Ureter (tissue), 1 donor: Measurements from ENCODE around the gene TMEM138. TPM values are rescaled to one million over a fixed set of nuclear protein-coding genes. Genes with fewer than 3 reads are reported as not detected.
A peak's percentile ranks its signal among the peaks of the same experiment; 100 is the strongest.
"Not testable (repeated sequence)": the region's sequence is repeated elsewhere in the genome, so short reads cannot be mapped to it uniquely, and the experiment has no call there.

Source experiments
- DNase-seq: peaks from one replicate; pipeline ENCODE4 v3.0.0-alpha.2; 2020; ENCODE audit warnings: low spot score
- total RNA-seq: library from RNA; stranded (reverse); gene quantifications from one replicate; pipeline ENCODE4 v1.2.4, GENCODE V29; 2023
- donor health status: DM: yes; HTN: yes; CAD: no.

TMEM138 gene
- total RNA-seq, 1 donor from 2014 or later: 69.5 TPM

DNA sequence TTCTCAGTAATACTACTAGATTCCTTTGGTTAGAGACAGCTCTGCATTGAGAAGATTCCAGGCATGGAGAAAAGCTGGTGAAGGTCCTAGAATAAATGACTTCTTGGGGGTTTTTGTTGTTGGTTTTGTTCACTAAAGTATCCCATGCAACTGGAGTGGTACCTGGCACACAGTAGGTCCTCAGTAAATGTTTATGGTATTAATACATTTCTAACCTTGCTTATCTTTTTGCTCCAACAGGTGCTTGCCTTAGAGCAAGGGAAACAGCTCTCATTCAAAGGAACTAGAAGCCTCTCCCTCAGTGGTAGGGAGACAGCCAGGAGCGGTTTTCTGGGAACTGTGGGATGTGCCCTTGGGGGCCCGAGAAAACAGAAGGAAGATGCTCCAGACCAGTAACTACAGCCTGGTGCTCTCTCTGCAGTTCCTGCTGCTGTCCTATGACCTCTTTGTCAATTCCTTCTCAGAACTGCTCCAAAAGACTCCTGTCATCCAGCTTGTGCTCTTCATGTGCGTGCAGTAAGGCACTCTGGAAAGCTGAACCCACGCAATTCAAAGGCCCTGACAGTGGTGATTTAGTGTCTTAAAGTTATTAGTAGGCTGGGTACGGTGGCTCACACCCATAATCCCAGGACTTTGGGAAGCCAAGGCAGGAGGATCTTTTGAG lies 2.0 kb downstream of the TMEM138 start:
- DNase-seq: no peak

- DNase-seq: no peak
Observed at GRCh38 chr11:61367406-61367805, 5.2 kb downstream of the TMEM138 start.

GRCh38 chr11:61368646-61369045 lies 6.5 kb downstream of the TMEM138 start:
- DNase-seq: no peak

DNA sequence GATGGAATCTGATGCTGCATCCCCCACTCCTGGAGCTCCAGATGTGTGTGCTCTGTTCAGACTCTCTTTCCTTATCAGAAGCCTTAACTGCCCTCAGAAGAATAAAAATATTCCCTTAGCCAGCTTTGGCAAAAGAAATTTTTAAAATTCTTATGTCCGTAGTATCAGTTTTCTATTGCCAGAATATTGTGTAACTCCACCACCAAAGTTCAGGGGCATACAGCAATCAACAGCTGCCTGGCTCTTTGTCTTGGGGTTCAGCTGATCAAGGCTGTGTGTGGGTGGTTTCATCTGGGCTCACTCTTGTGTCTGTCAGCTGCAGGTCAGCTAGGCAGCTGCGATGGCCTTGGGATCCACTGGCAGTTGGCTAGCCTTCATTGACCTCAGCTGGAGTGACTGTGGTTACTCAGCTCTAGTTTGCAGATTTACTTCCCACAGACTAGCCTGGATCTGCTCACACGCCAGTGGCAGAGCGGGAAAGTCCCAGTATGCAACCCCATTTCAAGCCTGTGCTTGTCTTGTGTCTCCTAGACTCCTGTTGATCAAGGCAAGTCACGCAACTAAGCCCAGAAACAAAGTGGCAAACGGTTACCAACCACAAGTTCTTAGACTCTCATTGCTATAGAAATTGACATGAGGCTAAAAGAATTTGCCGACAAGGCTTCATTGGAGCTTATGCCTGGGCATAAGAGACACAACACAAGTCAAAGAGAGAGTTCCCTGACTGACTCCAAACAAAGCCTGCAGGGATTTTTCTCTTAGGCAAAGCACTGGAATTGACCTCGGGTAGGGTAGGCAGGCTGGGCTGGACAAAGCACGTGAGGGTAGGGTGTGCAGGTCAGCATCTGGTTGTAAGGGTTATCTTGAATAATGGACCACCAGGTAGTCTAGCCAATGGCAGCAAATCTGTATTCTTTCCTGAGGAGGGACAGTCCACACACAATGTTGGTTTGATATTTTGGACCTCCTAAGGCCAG lies 7.5 kb downstream of the TMEM138 start:
- DNase-seq: peak; percentile 78

DNA sequence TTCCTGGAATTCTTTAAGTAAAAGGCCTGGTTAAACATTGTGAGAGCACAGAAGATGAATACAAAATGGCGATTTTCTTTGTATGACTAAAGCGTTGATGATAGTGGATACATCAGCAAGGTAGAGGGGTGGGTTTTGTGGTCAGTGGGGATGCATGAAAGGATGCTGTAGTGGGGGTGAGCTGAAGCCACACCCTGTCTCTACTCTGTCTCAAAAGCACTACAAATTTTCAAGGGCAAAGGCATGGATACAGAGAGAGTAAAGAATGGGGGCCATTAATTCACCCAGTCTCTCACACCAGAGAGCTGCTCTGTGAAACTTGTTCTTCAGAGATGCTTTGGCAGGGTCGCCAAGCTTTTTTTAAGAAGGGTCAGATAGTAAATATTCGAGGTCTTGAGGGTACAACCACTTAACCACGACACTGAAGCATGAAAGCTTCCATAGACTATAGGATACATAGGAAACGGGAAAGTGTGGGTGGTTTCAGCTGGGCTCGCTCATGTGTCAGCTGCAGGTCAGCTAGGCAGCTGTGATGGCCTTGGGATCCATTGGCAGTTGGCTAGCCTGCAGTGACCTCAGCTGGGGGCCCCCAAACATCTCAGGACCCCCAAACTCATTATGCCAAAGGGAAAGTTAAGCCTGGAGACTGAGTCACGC lies 8.3 kb downstream of the TMEM138 start:
- no peak for DNase-seq

DNA sequence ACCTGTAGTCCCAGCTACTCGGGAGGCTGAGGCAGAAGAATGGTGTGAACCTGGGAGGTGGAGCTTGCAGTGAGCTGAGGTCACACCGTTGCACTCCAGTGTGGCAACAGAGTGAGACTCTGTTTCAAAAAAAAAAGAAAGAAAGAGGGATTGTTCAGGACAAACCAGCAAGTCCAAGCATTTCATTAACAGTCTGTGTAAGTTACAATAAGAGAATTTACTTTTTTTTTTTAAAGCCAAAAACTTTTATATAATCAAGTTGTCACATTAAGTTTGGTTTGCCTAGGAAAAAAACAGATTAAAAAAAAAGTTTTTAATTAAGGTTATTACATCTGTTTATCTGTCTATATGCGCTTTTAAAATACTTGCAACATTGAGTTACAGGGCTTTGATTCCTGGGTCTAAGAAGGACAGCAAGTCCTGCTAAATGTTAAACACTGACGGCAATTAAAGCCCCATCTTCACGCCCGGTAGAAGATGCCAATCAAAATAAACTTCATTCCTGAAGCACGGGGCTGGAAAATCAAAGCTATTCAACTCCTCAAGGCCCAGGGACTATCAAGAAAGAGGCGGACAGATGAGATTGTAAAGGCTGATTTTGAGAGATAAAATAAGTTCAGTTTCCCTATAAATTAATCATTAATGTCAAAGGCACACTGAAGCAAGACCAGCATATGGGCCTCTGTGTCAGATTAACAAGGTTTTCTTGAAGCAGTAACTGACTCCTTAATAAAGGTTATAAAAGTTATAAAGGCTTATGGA lies 10.7 kb downstream of the TMEM138 start:
- DNase-seq: no peak

- DNase-seq: no peak
Observed at GRCh38 chr11:61375761-61376108, 13.6 kb downstream of the TMEM138 start.

DNA sequence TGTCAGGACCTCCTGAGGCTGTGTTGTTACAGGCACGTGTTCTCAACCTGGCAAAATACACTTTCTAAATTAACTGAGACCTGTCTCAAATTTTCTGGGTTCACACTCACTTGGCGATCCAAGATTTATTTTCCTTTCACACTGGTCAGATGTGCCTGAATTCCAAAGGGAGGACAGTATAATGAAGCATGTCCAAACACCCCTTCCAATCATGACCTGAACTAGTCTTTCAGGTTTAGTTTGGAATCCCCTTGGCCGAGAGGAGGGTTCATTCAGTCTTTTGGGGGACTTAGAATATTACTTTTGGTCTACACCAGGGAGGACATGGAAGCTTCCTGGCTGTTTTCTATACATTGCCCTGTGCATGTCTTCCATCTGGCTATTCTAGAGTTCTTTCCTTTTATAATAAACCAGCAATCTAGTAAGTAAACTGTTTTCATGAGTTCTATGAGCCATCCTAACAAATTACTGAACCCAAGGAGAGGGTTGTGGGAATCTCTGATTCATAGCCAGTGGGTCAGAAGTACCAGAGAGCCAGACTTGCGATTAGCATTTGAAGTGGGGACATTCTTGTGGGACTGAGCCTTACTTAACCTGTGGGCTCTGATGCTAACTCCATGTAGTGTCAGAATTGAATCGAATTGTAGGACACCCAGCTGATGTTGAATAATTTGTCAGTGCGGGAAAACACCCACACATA lies 15.4 kb downstream of the TMEM138 start:
- DNase-seq: no peak

- DNase-seq: no peak
Observed at GRCh38 chr11:61378713-61379313, 16.6 kb downstream of the TMEM138 start.

- DNase-seq: no peak
Observed at GRCh38 chr11:61380884-61381283, 18.7 kb downstream of the TMEM138 start.

- not testable (repeated sequence) for DNase-seq
Observed at GRCh38 chr11:61383859-61384258, 21.7 kb downstream of the TMEM138 start.

GRCh38 chr11:61384271-61385242 lies 22.4 kb downstream of the TMEM138 start:
- DNase-seq: no peak

DNA sequence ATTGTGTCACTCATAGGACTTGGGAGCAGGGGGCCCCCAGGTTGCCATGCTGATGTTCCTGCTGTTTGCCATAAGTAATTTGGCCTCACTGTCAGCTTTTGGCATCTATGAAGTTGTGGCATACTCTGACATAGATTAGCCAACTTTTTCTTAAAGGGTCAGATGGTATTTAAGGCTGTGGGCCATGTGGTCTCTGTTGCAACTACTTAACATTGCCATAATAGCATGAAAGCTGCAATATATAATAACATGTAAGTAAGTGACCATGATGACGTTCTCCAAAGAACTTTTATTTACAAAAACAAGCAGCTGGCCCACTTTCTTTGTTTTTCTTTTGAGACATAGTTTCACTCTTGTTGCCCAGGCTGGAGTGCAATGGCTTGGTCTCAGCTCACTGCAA lies 28.0 kb downstream of the TMEM138 start:
- DNase-seq: no peak

GRCh38 chr11:61392981-61393595 lies 30.9 kb downstream of the TMEM138 start:
- DNase-seq: no peak

DNA sequence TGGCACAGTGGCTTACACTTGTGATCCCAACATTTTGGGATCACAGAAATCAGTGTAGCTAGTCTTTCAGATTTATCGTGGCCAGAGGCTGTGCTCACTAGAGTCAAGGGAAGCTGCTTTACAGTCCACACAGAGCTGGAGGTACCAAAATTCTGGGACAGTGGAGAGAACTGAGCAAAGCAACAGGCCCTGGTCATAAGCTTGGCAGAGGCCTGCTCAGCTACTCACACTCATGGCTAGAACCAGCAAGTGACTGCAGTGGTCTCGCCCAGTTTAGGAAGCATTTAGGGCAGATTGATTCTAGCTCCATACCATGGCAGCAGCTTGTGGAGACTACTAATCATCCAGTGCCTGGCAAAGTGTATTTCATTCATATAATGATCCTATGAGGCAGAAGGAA lies 39.0 kb downstream of the TMEM138 start:
- no peak for DNase-seq

DNA sequence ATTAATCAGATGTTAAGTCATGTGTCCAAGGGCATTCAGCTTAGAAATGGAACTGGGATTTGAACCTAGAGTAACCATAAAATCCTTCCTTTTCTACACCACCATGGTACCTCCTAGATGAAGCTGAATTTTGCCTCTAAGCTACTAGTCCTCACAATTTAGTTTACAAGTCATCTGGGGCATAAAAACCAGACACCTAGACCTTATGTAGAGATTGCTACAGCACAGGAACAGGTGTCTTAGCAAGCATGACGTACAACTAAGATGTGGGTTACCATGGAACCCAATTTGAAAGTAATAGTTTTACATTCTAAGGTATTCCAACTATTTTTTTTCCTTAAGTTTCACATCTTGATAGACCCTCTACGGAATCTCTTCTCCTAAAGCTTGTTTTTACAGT lies 39.4 kb downstream of the TMEM138 start:
- DNase-seq: no peak

- no peak for DNase-seq
Observed at GRCh38 chr11:61403658-61404057, 41.5 kb downstream of the TMEM138 start.

DNA sequence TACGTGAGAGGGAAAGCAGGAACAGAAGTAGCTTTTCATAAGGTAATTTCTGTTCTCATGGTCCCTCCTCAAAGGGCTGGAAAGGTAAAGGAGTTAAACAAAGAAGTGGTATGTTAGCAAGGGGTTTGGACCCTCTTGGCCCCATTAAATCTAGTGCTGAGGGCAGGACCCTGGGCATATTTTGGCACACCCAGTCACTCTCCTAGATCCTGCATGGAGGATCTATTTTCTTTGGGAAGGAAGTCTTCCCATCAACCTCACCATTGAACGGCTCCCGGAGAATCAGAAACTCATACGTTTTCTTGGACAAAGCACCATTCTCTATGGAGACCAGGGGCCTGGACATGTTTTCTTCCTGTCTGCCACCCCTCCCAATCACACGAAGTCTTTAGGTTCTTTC lies 41.9 kb downstream of the TMEM138 start:
- no peak for DNase-seq

GRCh38 chr11:61404641-61405040 lies 42.5 kb downstream of the TMEM138 start:
- no peak for DNase-seq
